SK-N-MC (cell line): ENCODE measurements around the gene CCDC150.

ENCODE experiments used
- EZH2 ChIP-seq: fragments of 200-600 bp; sonication (generic); IDR thresholded peaks from one replicate; pipeline ENCODE4 v1.6.1; 2017; ENCODE audit warnings: antibody characterized with exemption
- FOXP2 ChIP-seq: optimal IDR thresholded peaks from 2 replicates; pipeline ENCODE3; 2011; ENCODE audit warnings: mild to moderate bottlenecking, moderate library complexity; ENCODE audit not compliant: insufficient read depth; ENCODE audit errors: extremely low read length, control extremely low read depth
- POLR2AphosphoS5 ChIP-seq: IDR thresholded peaks from 2 replicates; pipeline ENCODE4 v1.6.1; 2012; ENCODE audit warnings: mild to moderate bottlenecking, low read depth, low read length, borderline replicate concordance

- TF ChIP-seq POLR2AphosphoS5 (no peak), EZH2 (no peak), FOXP2 (no peak)
These were observed 9.7 kb downstream of the CCDC150 start for GRCh38 chr2:196649202-196649601.
